SIG-M5 (cell line): Measurements from ENCODE around the gene SNCG.
"Not testable (repeated sequence)": the region's sequence is repeated elsewhere in the genome, so short reads cannot be mapped to it uniquely, and the experiment has no call there.

Experiments used
- DNase-seq: peaks from one replicate; lab custom pipeline; 2025; lab: John Stamatoyannopoulos, UW

SNCG gene

DNA sequence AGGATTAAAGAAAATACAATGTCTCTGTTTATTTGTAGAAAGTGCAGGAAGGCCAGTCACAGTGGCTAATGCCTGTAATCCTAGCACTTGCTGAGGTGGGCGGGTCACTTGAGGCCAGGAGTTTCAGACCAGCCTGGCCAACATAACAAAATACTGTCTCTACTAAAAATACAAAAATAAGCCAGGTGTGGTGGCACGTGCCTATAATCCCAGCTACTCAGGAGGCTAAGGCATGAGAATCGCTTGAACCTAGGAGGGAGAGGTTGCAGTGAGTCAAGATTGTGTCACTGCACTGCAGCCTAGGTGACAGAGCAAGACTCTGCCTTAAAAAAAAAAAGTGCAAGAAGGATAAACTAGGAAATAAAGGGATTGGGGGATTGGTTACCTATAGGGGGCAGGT, 20.1 kb downstream of the SNCG start:
- not testable (repeated sequence) for DNase-seq

DNA sequence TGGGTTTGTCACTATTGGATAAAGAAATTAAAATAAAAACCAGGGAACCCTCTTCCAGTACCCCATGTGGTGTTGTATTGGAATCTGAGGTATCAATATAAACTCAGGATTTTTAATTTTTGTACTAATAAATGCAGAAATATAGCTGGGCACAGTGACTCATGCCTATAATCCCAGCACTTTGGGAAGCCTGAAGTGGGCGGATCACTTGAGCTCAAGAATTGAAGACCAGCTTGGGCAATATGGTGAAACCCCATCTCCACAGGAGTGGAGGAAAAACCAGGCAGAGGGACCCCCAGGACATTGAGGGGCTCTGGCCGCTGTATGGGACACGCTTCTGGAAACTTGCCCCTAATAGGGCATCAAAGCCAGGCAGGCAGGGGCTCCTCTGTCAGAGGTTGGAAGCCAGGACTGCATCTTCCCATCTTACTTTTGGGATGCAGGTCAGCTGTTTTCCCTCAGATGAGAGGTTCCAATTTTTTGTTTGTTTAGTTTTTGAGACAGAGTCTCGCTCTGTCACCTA, 21.0 kb downstream of the SNCG start:
- DNase-seq = no peak

DNA sequence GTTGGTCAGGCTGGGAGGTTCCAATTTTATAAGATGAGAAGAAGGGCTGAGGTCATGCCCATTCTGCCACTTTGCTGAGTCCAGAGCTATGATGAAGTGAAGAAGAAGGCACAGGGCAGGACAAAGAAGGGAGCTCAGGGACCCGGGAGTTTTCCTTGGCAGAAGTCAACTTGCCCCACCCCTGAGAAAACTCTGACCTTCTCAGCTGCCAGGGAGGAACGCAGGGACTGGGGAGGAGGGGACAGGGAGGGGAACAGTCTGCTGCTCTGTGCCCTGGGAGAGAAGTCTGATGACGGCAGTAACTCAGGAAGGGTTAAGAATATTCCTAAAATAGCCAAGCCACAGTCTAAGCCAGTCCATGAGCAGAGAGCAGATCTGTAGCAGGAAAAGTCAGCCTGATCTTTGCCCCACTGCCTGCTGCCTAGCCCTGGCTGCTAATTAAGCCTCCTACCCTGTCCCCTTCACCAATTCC, 21.6 kb downstream of the SNCG start:
- no peak for DNase-seq

DNA sequence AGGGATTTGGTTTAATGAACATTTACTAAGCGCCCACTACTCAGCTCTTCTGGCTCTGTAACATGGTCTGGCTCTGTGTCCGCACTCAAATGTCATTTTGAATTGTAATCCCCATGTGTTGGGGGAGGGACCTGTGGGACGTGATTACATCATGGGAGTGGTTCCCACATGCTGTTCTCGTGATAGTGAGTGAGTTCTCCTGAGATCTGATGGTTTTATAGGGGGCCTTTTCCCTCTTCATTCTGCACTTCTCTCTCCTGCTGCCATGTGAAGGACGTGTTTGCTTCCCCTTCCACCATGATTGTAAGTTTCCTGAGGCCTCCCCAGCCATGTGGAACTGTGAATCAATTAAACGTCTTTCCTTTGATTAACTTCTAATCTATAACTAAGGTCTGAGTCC, 22.6 kb downstream of the SNCG start:
- DNase-seq = not testable (repeated sequence)

DNA sequence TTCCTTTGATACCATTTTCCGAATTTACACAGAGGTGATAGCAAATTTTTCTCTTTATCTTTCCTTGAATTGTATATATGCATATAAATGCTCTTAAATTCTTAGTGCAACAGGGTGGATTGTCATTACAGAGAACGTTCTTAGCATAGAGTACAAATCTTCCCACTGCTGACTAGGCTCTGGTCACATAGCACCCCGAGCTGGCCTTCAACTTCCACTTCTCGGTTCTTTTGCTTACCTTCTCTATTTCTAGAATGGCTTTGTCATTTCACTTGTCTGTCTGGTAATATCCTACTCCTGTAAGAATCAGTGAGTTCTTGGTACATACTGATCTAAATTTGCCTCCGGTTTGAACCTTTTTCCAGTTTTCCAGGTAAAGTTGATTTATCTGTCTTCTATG, 23.3 kb downstream of the SNCG start:
- no peak for DNase-seq

DNA sequence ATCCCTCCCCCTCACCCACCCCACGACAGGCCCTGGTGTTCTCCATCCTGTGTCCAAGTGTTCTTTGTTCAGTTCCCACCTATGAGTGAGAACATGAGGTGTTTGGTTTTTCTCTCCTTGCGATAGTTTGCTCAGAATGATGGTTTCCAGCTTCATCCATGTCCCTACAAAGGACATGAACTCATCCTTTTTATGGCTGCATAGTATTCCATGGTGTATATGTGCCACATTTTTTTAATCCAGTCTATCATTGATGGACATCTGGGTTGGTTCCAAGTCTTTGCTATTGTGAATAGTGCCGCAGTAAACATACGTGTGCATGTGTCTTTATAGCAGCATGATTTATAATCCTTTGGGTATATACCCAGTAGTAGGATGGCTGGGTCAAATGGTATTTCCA, 26.1 kb downstream of the SNCG start:
- not testable (repeated sequence) for DNase-seq

DNA sequence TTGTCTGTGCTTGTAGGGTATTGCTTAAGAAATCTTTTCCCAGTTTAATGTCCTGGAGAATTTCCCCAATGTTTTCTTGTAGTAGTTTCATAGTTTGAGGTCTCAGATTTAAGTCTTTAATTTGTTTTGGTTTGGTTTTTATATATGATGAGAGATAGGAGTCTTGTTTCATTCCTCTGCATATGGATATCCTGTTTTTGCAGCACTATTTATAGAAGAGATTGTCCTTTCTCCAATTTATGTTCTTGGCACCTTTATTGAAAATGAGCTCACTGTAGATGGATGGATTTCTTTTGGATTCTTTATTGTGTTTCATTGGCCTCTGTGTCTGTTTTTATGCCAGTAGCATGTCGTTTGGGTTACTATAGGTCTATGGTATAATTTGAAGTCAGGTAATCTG, 30.1 kb downstream of the SNCG start:
- no peak for DNase-seq

DNA sequence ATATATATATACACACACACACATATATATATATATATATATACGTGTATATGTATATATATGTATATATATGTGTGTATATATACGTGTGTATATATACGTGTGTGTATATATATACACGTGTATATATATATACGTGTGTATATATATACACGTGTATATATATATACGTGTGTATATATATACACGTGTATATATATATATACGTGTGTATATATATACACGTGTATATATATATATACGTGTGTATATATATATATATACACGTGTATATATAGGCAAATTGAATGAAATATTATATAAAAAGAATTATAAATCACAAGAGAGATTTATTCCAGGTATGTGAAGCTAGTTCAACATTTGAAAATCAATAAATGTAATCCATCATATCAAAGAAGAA, 33.0 kb downstream of the SNCG start:
- DNase-seq = not testable (repeated sequence)

DNA sequence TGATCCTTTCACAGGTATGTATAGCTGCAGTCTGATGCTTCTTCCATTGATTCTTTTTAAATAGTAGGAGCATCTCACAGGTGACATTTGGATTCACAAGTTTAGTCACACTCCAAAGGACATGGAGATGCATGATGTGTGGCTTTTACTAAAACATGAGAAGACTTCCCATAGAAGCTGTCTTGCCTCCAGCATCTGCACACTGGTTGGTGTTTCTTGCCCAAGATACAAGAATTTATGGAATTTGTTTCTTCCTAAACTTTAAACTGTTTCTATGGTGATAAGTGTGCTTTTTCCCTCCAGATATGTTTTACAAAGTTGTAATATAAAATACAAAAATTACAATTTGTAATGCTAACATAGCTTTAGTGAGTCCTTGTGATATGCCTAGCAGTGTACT, 34.1 kb downstream of the SNCG start:
- DNase-seq = no peak

DNA sequence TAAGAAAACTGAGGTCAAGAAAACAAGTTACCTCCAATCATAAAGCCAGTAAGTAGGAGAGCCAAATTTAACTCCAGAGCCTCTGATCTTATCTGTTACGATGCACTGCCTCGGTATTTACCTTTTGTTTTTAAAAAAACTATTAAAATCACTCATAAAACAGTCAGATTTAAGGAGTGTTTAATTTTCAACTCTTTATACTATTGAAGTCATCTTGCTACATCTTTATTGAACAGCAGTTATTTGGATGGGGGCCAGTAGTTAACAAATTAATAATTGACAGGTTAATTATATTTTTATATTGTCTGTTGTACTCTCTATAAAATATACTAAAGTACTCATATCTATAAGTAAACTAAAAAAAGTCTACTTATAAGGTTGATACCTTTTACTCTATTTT, 34.5 kb downstream of the SNCG start:
- DNase-seq = no peak

DNA sequence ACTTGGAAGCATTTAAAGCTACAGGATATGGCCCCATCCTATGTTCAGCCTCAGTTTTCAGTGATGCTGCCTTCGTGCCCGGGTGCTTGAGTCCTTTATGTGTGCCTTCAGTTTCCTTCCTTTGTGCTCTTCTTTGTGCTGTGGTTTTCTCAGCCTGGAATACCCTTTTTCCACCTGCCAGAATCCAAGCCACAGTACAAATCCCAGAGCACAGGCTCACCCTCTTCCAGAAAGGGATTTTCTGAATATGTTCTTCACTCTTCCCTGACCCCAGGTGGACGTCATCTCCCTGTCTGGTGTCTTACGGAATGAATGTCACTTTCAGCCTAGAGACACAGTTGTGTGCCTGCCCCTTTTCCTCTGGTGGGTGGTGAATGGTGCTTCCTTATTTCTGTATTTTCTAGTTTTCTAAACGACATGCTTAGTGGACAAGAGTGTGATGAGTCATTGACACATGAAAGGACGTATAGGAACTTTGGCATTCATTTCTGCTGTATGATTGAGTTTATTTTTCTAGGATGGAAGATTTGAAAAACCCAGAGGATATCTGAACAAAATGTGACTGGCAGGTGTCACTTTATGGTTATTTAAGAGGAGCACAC, 41.5 kb downstream of the SNCG start:
- peak; percentile 2 for DNase-seq

DNA sequence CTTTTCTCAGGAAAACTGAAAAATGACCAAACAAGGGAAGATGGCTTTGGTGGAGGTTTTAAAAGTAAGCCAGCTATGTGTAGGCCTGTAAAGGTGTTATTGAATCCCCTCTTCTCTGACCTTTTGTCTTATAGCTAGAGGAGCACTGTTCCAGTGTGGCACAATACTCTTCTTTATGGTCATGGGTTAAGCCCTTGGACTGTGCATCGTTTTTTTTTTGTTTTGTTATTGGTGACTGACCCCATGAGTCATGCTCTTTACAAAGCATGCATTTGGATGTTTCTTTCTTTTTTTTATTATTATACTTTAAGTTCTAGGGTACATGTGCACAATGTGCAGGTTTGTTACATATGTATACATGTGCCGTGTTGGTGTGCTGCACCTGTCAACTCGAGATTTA, 42.1 kb downstream of the SNCG start:
- no peak for DNase-seq

DNA sequence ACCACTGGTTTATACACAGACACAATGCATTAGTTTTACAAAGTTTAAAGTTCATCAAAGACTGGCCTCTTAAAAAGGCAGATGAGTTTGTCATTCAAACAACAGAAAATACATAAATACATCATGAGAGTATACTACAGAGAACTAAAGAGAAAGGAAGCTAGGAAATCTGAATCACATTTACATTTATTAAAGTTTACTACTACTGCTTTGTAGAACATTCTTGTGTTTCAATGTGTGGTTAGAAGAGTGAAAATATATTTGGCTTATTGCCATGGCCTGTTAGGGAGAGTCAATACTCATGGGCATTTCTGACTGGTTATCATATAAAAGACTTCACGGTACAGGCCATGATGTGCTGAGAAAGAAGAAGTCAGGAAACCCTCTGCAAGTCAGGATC, 48.7 kb downstream of the SNCG start:
- DNase-seq = not testable (repeated sequence)

DNA sequence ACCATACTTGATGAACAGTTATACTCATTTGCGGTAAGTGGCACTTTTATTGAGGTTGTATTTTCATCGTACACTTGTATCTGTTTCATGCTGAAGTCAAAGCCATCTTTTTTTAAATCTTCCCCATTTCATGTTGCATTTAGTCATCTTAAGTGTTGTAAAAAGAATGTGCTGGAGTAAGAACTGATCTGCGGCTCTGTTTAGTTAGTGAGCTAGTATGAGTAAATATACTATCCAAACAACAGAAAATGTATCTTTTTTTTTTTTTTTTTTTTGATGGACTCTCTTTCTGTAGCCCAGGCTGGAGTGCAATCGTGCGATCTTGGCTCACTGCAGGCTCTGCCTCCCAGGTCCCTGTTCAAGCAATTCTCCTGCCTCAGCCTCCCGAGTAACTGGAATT, 49.3 kb downstream of the SNCG start:
- DNase-seq = not testable (repeated sequence)

DNA sequence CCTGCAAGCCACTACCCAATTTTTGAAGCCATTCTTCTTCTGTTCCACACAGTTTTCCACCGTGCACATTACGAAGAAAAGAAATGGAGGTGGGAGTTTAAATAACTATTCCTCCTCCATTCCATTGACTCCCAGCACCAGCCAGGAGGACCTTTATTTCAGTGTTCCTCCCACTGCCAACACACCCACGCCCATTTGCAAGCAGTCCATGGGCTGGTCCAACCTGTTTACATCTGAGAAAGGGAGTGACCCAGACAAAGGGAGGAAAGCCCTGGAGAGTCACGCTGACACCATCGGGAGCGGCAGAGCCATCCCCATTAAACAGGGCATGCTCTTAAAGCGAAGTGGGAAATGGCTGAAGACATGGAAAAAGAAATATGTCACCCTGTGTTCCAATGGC, 49.9 kb downstream of the SNCG start:
- DNase-seq = not testable (repeated sequence)

DNA sequence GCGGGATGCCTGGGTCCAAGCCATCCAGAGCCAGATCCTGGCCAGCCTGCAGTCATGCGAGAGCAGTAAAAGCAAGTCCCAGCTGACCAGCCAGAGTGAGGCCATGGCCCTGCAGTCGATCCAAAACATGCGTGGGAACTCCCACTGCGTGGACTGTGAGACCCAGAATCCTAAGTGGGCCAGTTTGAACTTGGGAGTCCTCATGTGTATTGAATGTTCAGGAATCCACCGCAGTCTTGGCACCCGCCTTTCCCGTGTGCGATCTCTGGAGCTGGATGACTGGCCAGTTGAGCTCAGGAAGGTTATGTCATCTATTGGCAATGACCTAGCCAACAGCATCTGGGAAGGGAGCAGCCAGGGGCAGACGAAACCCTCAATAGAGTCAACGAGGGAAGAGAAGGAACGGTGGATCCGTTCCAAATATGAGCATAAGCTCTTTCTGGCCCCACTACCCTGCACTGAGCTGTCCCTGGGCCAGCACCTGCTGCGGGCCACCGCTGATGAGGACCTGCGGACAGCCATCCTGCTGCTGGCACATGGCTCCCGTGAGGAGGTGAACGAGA, 50.8 kb downstream of the SNCG start:
- DNase-seq = not testable (repeated sequence)
